ENCODE measurements around the gene TRPM3. TPM values are rescaled to one million over a fixed set of nuclear protein-coding genes. Genes with fewer than 3 reads are reported as not detected.

Gene TRPM3
- total and polyA plus RNA-seq, 2 of the 8 experiments (the other 6 are each of a cell fraction or from before 2014, with no cell fraction given) = 2.4 to 10.9 TPM

DNA sequence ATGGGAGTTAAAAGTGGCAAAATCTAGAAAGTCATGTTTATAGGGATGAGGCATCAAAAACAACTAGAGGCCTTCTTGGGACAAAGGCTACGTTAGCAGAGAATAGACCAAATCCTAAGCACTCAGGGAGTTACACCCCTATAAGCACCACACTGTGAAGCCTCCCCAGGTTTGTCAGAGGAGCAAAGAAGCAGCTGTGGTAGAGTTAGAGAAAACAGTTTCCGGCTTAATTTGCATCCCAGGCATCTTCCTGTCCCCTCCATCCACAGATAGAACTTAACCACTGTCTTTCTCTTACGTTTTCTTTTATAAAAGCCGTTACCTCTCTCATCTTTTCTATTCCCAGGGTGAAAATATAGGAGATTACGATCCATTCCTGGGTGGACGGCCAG is 518.4 kb downstream of the TRPM3 start (continued):
- TF ChIP-seq CHD7 (IDR thresholded peaks at IDR 0.05; ENCODE audit: insufficient replicate concordance, low read length) (no peak), SP2 (IDR thresholded peaks at IDR 0.05; ENCODE audit: low read length) (no peak), SP4 (IDR thresholded peaks at IDR 0.05; ENCODE audit: low read length) (no peak), CTBP2 (IDR thresholded peaks at IDR 0.05; ENCODE audit: borderline replicate concordance, insufficient read depth, insufficient read length, low read length) (no peak), POU5F1 (IDR thresholded peaks at IDR 0.05; ENCODE audit: low read depth, low read length) (no peak), GABPA (IDR thresholded peaks at IDR 0.05; ENCODE audit: borderline replicate concordance, insufficient read depth, low read length) (no peak), TEAD4 (IDR thresholded peaks at IDR 0.05; ENCODE audit: low read depth, low read length) (no peak), RFX5 (IDR thresholded peaks at IDR 0.05; ENCODE audit: borderline replicate concordance, low read depth, low read length) (no peak), TCF12 (IDR thresholded peaks at IDR 0.05; ENCODE audit: low read depth, low read length) (no peak), CBX5 (IDR thresholded peaks at IDR 0.05; ENCODE audit: low read depth, low read length) (no peak)
- TF ChIP-seq, protein P1, sequence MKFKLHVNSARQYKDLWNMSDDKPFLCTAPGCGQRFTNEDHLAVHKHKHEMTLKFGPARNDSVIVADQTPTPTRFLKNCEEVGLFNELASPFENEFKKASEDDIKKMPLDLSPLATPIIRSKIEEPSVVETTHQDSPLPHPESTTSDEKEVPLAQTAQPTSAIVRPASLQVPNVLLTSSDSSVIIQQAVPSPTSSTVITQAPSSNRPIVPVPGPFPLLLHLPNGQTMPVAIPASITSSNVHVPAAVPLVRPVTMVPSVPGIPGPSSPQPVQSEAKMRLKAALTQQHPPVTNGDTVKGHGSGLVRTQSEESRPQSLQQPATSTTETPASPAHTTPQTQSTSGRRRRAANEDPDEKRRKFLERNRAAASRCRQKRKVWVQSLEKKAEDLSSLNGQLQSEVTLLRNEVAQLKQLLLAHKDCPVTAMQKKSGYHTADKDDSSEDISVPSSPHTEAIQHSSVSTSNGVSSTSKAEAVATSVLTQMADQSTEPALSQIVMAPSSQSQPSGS (IDR thresholded peaks at IDR 0.05; ENCODE audit: low read length) = no peak

Measured in H1 (cell line).